CD4-positive, alpha-beta T cell treated with Interleukin-15 for 1 hour (primary cell): Measurements from ENCODE around the gene RBPMS2.

Source experiments
- DNase-seq: peaks from one replicate; pipeline ENCODE4 v3.0.0-alpha.2; 2020

Gene RBPMS2

GRCh38 chr15:64716452-64716851 is 58.9 kb downstream of the RBPMS2 start:
- no peak for DNase-seq

- no peak for DNase-seq
These were observed 61.8 kb downstream of the RBPMS2 start for GRCh38 chr15:64713592-64713991.

GRCh38 chr15:64712353-64712752 is 63.0 kb downstream of the RBPMS2 start:
- no peak for DNase-seq

- DNase-seq = no peak
These were observed 64.5 kb downstream of the RBPMS2 start for GRCh38 chr15:64710676-64711428.

- no peak for DNase-seq
These were observed 69.1 kb downstream of the RBPMS2 start for GRCh38 chr15:64706011-64706911.

GRCh38 chr15:64705006-64705405 is 70.4 kb downstream of the RBPMS2 start:
- no peak for DNase-seq

- no peak for DNase-seq
These were observed 71.8 kb downstream of the RBPMS2 start for GRCh38 chr15:64703632-64703959.

GRCh38 chr15:64702816-64703631 is 72.4 kb downstream of the RBPMS2 start:
- DNase-seq = peak; percentile 94

GRCh38 chr15:64701482-64702184 is 73.8 kb downstream of the RBPMS2 start:
- DNase-seq = no peak

GRCh38 chr15:64701051-64701450 is 74.3 kb downstream of the RBPMS2 start:
- no peak for DNase-seq

GRCh38 chr15:64699751-64700388 is 75.5 kb downstream of the RBPMS2 start:
- no peak for DNase-seq

- DNase-seq = no peak
These were observed 76.6 kb downstream of the RBPMS2 start for GRCh38 chr15:64698823-64699222.

- no peak for DNase-seq
These were observed 77.4 kb downstream of the RBPMS2 start for GRCh38 chr15:64697911-64698369.

GRCh38 chr15:64696481-64696880 is 78.9 kb downstream of the RBPMS2 start:
- no peak for DNase-seq

GRCh38 chr15:64695561-64695992 is 79.8 kb downstream of the RBPMS2 start:
- peak; percentile 71 for DNase-seq

GRCh38 chr15:64694816-64695215 is 80.6 kb downstream of the RBPMS2 start:
- DNase-seq = no peak

- DNase-seq = peak; percentile 58
These were observed 82.3 kb downstream of the RBPMS2 start for GRCh38 chr15:64693134-64693533.

GRCh38 chr15:64691896-64692565 is 83.4 kb downstream of the RBPMS2 start:
- DNase-seq = peak; percentile 59

GRCh38 chr15:64690578-64691296 is 84.7 kb downstream of the RBPMS2 start:
- DNase-seq = no peak

- no peak for DNase-seq
These were observed 85.4 kb downstream of the RBPMS2 start for GRCh38 chr15:64690008-64690407.
